Panc1 (cell line): Measurements from ENCODE around the gene SLC35F1. TPM values are rescaled to one million over a fixed set of nuclear protein-coding genes. Genes with fewer than 3 reads are reported as not detected.

Source experiments
- ATAC-seq: fragments of 200-7000 bp; cut with Tn5 transposase; 2 replicates; pipeline ENCODE4 v1.9.1; 2020; ENCODE audit warnings: mild to moderate bottlenecking, moderate library complexity
- BruUV-seq: library from RNA; stranded (reverse); fragments of 400-500 nt; replicated peaks from 2 replicates; lab custom pipeline; 2021; lab: Mats Ljungman, UMichigan
- CTCF ChIA-PET: fragments of 300-600 bp; sonication (Branson Sonifier 250); formaldehyde crosslinking; loops from one replicate; lab custom pipeline; 2022; ENCODE audit warnings: antibody characterized with exemption; lab: Charles Lee
- POLR2A ChIA-PET: fragments of 300-600 bp; sonication (Branson Sonifier 250); formaldehyde crosslinking; loops from one replicate; lab custom pipeline; 2022; ENCODE audit warnings: antibody characterized with exemption; lab: Charles Lee
- DNase-seq: peaks from one replicate; pipeline ENCODE4 v3.0.0-alpha.2; 2010; ENCODE audit warnings: low read depth, low spot score
- H3K27ac ChIP-seq: 2 replicates; pipeline ENCODE4 v1.5.1; 2011; ENCODE audit warnings: mild to moderate bottlenecking, low read length, inconsistent platforms
- H3K27me3 ChIP-seq: fragments of 200-500 bp; sonication (Bioruptor generic); 2 replicates; pipeline ENCODE4 v1.6.0; 2014; ENCODE audit warnings: low read length, inconsistent platforms; ENCODE audit not compliant: control insufficient read depth, insufficient read depth
- H3K36me3 ChIP-seq: fragments of 200-500 bp; sonication (Bioruptor generic); 2 replicates; pipeline ENCODE4 v1.5.1; 2014; ENCODE audit warnings: inconsistent platforms, mild to moderate bottlenecking, low read length, moderate library complexity; ENCODE audit not compliant: control insufficient read depth, insufficient read depth
- H3K4me1 ChIP-seq: 2 replicates; pipeline ENCODE4 v1.5.1; 2011; ENCODE audit warnings: inconsistent platforms, mild to moderate bottlenecking, low read length, moderate library complexity; ENCODE audit not compliant: control insufficient read depth, insufficient read depth
- H3K4me3 ChIP-seq, 2 experiments: 2 replicates each; pipeline ENCODE4 v1.5.1; 2011 to 2012; ENCODE audit warnings: low read depth in 2 of 2, low read length in 2 of 2, mild to moderate bottlenecking in 2 of 2, inconsistent platforms in 1 of 2, moderate library complexity in 1 of 2
- H3K9me3 ChIP-seq: fragments of 200-500 bp; sonication (Bioruptor generic); 2 replicates; pipeline ENCODE4 v1.5.1; 2014; ENCODE audit warnings: low read depth, mild to moderate bottlenecking, inconsistent platforms, low read length, moderate library complexity; ENCODE audit not compliant: control insufficient read depth, insufficient read depth
- POLR2AphosphoS5 ChIP-seq: IDR thresholded peaks from 2 replicates; pipeline ENCODE4 v1.6.1; 2012; ENCODE audit warnings: mild to moderate bottlenecking, low read depth, low read length, moderate library complexity
- SIN3A ChIP-seq: IDR thresholded peaks from 2 replicates; pipeline ENCODE4 v1.6.1; 2012; ENCODE audit warnings: low read depth, mild to moderate bottlenecking, low read length, moderate library complexity, borderline replicate concordance; ENCODE audit not compliant: insufficient read depth
- TCF7L2 ChIP-seq: IDR thresholded peaks from 2 replicates; pipeline ENCODE4 v1.6.1; 2011; ENCODE audit warnings: mild to moderate bottlenecking, low read depth, low read length, inconsistent platforms
- in situ Hi-C: cut with HindIII; loops from 2 replicates; pipeline ENCODE4 v1.10.0; 2016; ENCODE audit warnings: low sequenced_read_pairs, low pct_unique_long_range_greater_than_20kb
- intact Hi-C: fragments of 100-400 bp; cut with micrococcal nuclease; formaldehyde crosslinking; loops from one replicate; pipeline ENCODE4 v1.10.0; 2022; ENCODE audit not compliant: unreplicated experiment
- total RNA-seq: library from RNA; stranded (reverse); gene quantifications from one replicate; pipeline ENCODE4 v1.2.1, GENCODE V29; 2021; ENCODE audit not compliant: unreplicated experiment
- TF ChIP-seq, protein P1 (sequence below), 2 experiments: IDR thresholded peaks; 2 replicates each; pipeline ENCODE4 v1.6.1; 2011 to 2012; ENCODE audit warnings: low read depth in 2 of 2, control low read depth in 1 of 2, low read length in 1 of 2, mild to moderate bottlenecking in 1 of 2, moderate library complexity in 1 of 2; ENCODE audit not compliant: insufficient read depth in 1 of 2
- TF ChIP-seq, protein P2 (sequence below): fragments of 450-650 bp; IDR thresholded peaks from 2 replicates; pipeline ENCODE4 v1.5.1; 2017; ENCODE audit warnings: mild to moderate bottlenecking

The SLC35F1 gene
- total RNA-seq, 1 experiment from 2014 or later = not detected

DNA sequence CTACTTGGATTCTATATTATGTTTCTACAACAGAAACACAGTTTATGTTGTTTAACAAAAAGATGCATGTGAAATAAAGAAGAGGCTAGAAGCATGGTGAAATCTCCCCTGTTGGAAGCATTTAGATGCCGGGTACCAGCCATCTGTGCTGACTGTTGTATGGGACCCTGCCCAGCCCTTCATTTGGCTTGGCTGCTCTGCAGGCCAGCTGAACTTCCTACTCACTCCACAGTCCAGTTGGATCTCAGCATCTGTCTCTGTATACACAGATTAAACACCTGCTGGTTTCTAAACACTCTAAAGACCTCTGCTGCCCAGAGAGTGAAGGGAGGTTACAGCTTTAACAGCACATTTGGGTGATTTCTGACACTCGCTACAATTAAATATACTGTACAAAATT, 228.3 kb downstream of the SLC35F1 start:
- Histone ChIP-seq H3K36me3 (no peaks in the 10 kb centered on the region), H3K27ac (no peak overlapping the region), H3K4me3 (no peak overlapping the region), H3K4me1 (no peaks in the 10 kb centered on the region), H3K27me3 (no peaks in the 10 kb centered on the region), H3K9me3 (no peaks in the 10 kb centered on the region)
- ChIA-PET CTCF (no interaction called here), POLR2A (no interaction called here)
- DNase-seq (no peak), ATAC-seq (no peak)
- in situ Hi-C loops (no loop called here), intact Hi-C loops (no loop called here)
- BruUV-seq = no TSS peak
- TF ChIP-seq POLR2AphosphoS5 (no peak), TCF7L2 (no peak), SIN3A (no peak)
- TF ChIP-seq, protein P1, sequence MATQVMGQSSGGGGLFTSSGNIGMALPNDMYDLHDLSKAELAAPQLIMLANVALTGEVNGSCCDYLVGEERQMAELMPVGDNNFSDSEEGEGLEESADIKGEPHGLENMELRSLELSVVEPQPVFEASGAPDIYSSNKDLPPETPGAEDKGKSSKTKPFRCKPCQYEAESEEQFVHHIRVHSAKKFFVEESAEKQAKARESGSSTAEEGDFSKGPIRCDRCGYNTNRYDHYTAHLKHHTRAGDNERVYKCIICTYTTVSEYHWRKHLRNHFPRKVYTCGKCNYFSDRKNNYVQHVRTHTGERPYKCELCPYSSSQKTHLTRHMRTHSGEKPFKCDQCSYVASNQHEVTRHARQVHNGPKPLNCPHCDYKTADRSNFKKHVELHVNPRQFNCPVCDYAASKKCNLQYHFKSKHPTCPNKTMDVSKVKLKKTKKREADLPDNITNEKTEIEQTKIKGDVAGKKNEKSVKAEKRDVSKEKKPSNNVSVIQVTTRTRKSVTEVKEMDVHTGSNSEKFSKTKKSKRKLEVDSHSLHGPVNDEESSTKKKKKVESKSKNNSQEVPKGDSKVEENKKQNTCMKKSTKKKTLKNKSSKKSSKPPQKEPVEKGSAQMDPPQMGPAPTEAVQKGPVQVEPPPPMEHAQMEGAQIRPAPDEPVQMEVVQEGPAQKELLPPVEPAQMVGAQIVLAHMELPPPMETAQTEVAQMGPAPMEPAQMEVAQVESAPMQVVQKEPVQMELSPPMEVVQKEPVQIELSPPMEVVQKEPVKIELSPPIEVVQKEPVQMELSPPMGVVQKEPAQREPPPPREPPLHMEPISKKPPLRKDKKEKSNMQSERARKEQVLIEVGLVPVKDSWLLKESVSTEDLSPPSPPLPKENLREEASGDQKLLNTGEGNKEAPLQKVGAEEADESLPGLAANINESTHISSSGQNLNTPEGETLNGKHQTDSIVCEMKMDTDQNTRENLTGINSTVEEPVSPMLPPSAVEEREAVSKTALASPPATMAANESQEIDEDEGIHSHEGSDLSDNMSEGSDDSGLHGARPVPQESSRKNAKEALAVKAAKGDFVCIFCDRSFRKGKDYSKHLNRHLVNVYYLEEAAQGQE (IDR thresholded peaks at IDR 0.05; ENCODE audit: insufficient read depth in 1 of 2, low read depth in 2 of 2, low read length in 1 of 2) = no peak

DNA sequence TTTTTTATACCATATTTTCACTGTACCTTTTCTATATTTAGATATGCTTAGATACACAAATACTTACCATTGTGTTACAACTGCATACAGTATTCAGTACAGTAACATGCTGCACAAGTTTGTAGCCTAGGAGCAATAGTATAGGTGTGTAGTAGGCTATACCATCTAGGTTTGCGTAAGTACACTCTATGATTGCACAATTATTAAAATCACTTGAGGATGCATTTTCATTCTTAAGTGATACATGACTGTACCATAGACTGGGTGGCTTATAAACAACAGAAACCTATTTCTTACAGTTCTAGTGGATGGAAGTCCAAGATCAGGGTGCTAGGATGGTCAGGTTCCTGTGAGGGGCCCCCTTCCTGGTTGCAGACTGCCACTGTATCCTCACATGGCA, 234.1 kb downstream of the SLC35F1 start:
- no peaks in the 10 kb centered on the region for H3K9me3 ChIP-seq
- BruUV-seq = no TSS peak
- ChIA-PET POLR2A (no interaction called here), CTCF (no interaction called here)
- H3K4me1 ChIP-seq = no peaks in the 10 kb centered on the region
- intact Hi-C loops = no loop called here
- TF ChIP-seq SIN3A = no peak
- TF ChIP-seq, protein P1 (IDR thresholded peaks at IDR 0.05; ENCODE audit: insufficient read depth in 1 of 2, low read depth in 2 of 2, low read length in 1 of 2) = no peak
- no peak for TF ChIP-seq TCF7L2
- TF ChIP-seq POLR2AphosphoS5 = no peak
- TF ChIP-seq, protein P2, sequence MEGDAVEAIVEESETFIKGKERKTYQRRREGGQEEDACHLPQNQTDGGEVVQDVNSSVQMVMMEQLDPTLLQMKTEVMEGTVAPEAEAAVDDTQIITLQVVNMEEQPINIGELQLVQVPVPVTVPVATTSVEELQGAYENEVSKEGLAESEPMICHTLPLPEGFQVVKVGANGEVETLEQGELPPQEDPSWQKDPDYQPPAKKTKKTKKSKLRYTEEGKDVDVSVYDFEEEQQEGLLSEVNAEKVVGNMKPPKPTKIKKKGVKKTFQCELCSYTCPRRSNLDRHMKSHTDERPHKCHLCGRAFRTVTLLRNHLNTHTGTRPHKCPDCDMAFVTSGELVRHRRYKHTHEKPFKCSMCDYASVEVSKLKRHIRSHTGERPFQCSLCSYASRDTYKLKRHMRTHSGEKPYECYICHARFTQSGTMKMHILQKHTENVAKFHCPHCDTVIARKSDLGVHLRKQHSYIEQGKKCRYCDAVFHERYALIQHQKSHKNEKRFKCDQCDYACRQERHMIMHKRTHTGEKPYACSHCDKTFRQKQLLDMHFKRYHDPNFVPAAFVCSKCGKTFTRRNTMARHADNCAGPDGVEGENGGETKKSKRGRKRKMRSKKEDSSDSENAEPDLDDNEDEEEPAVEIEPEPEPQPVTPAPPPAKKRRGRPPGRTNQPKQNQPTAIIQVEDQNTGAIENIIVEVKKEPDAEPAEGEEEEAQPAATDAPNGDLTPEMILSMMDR = no peak
- no peaks in the 10 kb centered on the region for H3K36me3 ChIP-seq
- in situ Hi-C loops = no loop called here
- H3K27ac ChIP-seq = no peak overlapping the region
- no peak overlapping the region for H3K4me3 ChIP-seq
- H3K27me3 ChIP-seq = no peaks in the 10 kb centered on the region
- ATAC-seq (no peak), DNase-seq (no peak)
